ENCODE measurements around the gene CRISPLD2. TPM values are rescaled to one million over a fixed set of nuclear protein-coding genes. Genes with fewer than 3 reads are reported as not detected.

The CRISPLD2 gene
- total RNA-seq, 1 donor = 2.2 TPM

DNA sequence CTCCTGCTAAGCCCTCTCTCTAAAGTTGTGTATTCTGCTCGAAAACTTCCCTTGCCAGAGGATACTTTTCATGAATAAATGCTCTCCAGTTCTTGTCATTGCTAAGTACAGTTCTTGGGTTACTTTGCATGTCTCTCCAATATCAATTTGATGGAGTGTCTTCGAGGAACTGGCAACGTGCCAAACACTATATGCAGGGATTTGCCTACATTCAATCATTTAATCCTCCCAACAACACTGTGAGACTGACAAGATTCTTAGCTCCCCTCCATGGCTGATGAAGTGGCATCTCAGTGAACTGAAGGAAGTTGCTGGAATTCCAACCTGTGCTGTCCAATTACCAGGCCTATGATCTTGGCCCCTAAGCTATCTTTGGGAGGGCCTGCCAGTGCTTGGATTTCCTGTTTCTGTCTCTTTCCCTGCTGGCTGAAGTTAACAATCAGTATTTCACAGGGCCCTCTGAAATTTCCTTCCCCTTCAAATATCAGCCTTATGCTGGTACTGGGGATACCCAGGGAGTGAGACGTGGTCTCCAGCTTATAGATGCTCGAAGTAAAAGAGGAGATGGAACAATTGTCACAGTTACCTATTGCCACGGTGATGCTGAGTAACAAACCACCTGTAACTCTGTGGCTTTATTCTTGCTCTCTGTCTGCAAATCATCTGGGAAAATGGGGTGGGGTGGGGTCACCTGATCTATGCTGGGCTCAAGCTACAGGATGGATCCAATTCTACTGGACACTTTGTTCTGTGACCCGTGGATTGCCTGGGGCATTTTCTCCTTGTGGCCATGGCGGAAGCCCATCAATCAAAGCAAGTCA, 19.4 kb upstream of the CRISPLD2 start:
- DNase-seq (ENCODE audit: low read depth in 2 of 3, low spot score in 2 of 3) = no peak

DNA sequence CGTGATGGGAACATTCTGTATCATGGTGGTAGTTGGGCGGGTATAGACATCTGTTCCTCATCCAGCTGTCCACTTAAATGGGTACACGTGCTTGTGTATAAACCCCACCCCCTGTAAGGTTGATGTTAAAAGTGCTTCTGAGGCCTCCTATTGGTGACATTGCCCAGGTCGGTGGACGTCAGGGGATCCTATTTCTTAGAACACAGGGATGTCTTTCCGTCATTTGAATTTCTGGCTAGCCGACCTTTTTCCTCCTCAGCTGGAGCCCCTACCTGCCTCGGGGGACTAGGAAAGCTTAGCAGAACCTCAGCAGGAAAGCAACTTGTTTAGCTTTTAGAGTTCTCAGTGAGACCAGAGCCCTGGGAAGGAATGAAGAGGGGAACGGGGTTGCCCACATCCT, 16.6 kb upstream of the CRISPLD2 start:
- no peak for DNase-seq (ENCODE audit: low read depth in 2 of 3, low spot score in 2 of 3)

DNA sequence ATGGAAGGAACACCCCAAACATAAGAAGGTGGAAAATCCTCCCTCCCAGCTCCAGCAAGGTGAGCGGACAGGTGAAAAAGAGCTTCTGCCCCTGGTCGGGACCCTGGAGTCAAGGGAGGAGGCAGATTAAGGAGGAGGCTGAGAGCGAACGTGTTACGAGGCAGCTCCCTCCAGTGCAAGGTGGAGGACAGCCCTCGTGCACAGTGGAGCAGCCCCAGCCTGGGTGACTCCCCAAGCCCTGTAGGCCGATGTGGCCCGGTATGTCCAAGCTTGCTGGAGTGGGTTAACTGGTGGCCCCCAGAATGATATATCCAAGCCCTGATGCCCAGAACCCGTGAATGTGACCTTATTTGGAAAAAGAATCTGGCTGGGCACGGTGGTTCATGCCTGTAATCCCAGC, 15.5 kb upstream of the CRISPLD2 start:
- DNase-seq (ENCODE audit: low read depth in 2 of 3, low spot score in 2 of 3) = no peak

DNA sequence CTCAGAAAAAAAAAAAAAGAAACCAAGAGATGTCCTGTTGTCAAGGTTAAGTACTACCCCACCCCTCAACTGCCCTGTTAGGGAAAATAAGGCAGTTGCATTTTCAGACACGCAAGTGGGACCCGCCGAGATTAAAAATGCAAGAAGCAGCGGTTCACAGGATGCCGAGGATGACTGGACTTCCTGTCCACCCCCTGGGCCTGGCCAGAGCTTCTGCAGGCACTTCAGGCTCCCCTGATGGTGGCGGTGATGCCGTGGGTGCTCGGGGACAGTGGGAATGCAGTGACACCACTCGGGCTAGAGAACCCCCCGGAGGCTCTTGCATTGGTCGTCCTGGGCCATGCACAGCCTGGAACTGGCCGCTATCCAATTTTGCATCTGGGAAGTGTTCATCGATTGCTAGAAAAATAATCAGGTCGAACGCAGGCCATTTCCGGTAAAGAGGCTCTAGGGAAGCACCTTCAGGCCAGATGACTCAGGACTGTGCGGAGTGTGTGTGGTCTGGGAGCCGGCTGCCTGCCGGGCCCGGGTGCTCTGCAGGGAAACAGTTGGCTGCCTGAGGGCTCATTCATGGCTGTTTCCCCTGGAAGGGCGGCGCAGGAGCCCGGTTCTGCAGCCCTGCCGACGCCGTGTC, 13.4 kb upstream of the CRISPLD2 start:
- peak in 1 of 3 donors; percentile 71 for DNase-seq (ENCODE audit: low read depth in 2 of 3, low spot score in 2 of 3)

DNA sequence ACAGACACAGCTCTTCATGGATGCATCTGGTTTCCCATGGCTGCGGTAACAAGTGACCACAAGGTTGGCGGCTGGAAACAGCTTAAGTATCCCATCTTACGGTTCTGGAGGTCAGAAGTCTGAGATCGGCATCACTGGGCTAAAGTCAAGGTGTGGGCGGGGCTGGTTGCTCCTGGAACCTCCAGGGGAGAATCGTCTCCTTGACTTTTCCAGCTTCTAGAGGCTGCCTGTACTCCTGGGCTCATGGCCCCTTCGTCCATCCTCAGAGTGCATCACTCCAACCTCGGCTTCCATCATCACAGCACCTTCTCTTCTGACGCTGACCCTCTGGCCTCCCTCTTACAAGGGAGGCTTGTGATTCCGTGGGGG, 12.9 kb upstream of the CRISPLD2 start:
- DNase-seq (ENCODE audit: low read depth in 2 of 3, low spot score in 2 of 3) = no peak

DNA sequence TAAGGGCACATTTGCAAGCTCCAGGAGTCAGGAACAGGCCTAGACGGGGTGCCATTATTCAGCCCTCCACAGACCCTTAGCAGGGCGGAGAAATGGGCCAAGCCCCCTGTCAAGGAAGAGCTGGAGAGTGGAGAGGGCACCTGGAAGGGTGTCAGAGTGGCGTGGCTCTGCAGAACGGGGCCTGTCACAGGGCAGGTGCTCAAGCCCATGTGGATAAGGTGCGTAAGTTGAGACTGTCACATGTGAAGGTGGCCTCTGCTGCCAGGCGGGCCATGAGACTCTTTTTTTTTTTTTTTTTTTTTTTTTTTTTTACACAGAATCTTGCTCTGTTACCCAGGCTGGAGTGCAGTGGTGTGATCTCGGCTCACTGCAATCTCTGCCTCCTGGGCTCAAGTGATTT, 12.0 kb upstream of the CRISPLD2 start:
- no peak for DNase-seq (ENCODE audit: low read depth in 2 of 3, low spot score in 2 of 3)

DNA sequence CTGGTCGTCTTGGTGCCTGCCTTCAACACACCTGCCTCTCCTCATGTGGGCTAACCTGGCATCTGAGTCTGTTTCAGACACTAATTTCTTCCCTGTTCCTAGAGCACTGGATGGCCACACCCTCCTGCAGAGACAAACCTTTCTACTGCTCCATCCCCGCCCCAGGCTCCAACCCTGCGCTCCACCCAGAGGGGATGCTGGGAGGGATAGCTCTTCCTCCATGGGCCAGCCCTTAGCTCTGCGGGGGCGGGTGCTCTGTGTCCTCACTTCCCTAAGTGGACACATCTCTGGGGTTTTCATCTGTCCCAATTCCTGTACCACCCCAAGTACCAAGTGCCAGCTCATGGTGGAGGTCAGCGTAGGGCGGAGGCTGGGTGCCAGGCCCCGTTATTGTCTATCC, 11.0 kb upstream of the CRISPLD2 start:
- no peak for DNase-seq (ENCODE audit: low read depth in 2 of 3, low spot score in 2 of 3)

DNA sequence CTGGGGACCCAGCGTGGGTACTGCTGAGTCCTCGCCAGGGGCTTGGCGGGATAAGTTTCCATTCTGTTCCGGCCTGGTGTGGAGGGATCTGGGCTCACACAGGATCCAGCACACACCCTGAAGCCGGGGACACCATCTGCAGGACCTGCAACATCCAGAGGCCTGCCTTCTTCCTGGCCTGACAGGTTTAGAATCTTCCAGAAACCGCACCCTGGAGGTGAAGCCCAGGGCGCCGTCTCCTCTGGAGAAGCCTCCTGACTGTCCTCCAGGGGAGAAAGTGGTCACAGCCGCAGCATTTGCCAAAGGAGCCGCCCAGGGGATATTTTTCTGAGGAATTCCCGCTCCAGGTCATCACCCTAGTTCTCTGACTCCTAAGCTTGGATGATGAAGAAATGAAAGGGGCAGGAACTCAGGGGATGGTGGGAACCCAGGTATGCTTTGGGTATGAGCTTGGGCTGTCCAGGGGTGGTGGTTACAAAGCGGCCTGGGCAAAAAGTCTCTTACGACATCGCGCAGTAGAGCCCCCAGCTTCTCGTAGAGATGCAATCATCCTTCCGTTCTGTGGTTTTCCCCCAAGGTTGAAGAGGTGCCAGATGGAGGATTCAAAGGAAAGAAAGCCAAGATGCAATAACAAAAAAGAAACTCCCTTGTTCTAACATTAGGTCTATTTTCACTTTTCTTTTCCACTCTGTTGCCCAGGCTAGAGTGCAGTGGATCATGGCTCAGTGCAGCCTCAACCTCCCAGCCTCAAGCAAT, 9.1 kb upstream of the CRISPLD2 start:
- DNase-seq (ENCODE audit: low read depth in 2 of 3, low spot score in 2 of 3) = peak in 2 of 3 donors; percentile 73 to 92

DNA sequence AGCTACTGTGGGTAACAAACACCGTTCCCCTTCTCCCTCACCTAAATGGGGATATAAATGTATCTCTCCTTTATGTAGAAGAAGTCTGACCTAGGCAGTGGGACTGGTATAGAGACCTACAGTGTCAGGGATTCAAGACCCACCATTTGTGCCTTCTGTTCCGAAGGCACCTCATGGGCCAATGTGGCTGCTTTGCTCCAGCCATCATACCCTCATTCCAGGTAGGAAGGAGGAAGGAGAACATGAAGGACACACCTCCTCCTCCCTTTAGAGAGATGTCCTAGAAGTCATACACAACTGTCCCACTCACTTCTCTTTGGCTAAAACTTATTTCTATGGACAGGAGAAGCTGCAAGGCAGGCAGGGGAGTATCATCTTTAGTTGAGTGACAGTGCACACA, 8.3 kb upstream of the CRISPLD2 start:
- no peak for DNase-seq (ENCODE audit: low read depth in 2 of 3, low spot score in 2 of 3)

DNA sequence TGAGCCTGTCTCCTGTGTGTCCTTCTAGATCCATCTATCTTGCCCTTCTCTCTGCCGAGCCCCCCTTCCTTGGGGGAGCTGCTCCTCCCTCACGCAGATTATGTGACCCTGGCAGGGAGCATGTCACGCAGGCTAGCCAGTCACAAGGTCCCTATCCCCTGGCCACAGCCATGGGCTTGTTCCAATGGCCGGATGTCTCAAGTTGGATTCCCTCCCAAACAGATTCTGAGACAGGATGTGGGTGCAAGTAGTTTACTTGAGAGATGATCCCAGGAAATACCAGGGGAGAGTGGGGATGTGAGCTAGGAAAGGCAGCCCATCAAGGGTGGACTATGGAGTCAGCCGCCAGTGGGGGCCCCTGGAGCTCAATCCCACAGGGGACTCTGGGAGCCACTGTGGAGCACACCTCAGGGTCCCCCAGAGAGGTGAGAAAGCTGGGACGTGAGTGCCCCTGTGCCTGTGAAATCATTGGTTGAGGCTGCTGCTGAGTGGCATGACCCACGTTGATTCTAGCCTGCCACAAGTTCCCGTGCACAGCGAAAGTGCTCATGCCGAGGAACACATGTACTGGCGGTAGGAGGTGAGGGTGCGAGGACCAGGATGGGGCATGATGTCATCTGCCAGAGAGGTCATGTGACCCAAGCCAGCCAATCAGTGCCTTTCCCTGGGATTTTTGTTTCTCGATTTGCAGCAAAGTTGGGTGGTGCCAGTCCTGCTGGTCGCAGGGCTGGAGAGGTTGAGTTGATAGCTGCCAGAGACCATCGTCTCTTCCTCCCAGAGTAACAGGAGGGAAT, 6.4 kb upstream of the CRISPLD2 start:
- no peak for DNase-seq (ENCODE audit: low read depth in 2 of 3, low spot score in 2 of 3)

DNA sequence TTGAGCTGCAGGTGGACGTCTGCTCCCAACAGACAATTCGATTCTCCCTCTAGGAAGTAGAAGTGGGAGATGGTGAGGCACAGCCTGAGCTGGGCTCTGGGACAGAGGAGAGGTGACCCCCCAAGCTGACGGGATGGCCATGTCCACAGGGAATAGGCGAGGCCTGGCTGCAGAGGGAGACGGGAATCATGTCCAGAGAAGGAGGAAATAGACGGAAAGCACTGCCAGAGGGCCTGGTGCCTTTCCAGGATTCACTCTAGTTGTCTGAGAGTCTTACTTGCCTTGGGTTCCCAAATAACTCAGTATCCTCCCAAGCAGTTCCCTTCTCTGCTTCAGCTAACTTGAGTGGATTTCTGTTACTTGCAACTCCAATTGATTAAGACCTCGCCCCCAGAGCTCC, 4.3 kb upstream of the CRISPLD2 start:
- no peak for DNase-seq (ENCODE audit: low read depth in 2 of 3, low spot score in 2 of 3)

DNA sequence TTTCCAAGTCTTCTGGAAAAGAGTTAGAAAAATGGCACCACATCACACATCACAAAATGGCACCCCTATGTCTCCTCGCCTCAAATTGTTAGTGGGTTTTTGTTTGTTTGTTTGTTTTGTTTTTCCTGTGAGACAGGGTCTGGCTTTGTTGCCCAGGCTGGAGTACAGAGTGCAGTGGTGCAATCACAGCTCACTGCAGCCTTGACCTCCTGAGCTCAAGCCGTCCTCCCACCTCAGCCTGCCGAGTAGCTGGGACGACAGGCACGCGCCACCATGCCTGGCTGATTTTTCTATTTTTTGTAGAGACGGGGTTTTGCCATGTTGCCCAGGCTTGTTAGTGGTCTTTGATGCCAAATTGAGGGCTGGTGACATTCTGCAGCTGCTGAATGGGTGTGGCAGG, 3.8 kb upstream of the CRISPLD2 start:
- no peak for DNase-seq (ENCODE audit: low read depth in 2 of 3, low spot score in 2 of 3)

DNA sequence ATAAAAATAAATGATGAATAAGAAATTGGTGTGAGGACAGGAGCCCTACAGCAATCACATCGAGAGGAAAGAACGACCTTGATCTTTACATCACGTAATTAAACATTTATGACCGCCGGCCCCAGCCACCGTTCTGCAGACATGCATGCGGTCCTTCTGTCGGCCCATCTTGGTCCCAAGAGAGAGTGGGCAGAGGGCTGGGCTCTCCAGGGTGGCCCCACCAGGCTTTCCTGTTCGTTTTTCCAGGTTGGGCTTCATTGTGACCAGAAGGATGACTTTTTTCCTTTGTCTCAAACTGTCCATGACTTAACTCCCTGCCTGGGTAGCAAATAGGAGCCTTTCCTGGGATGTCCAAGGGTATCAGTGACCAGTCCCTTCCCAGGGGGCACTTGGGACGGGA, 3.3 kb upstream of the CRISPLD2 start:
- no peak for DNase-seq (ENCODE audit: low read depth in 2 of 3, low spot score in 2 of 3)

DNA sequence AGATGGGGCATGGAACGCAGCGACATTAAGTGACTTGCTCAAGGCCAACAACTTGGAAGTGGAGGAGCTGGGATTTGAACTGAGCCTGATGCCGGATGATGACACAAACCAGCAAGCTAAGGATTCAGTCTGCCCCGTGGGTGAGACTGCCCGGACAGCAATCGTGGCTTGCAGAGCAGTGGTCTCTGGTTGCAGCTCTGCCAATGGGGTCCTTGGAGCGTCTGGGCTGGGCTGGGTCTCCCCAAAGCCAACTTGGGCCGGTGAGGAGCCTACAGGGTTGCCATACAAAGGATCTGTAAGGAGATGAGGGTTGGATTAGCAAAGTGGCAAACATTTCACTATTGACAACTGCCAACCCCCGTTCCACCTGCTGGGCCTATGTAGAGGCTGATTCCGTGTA, 2.6 kb upstream of the CRISPLD2 start:
- DNase-seq (ENCODE audit: low read depth in 2 of 3, low spot score in 2 of 3) = no peak

DNA sequence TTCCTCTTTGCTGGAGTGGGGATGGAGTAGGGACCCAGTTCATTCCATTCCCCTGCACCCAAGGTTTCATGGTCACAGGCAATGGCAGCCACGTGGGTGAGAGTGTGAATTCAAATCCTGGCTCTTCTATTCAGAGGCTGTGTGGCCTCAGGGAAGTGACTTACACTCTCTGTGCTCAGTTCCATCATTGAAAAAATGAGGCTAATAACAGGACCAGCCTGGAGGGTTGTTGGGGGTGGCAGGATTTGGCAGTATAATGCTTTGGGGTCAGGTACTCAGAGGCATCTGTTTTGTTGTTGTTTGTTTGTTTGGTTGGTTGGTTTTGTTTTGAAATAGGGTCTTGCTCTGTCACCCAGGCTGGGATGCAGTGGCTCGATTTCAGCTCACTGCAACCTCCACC, 2.2 kb upstream of the CRISPLD2 start:
- DNase-seq (ENCODE audit: low read depth in 2 of 3, low spot score in 2 of 3) = no peak

DNA sequence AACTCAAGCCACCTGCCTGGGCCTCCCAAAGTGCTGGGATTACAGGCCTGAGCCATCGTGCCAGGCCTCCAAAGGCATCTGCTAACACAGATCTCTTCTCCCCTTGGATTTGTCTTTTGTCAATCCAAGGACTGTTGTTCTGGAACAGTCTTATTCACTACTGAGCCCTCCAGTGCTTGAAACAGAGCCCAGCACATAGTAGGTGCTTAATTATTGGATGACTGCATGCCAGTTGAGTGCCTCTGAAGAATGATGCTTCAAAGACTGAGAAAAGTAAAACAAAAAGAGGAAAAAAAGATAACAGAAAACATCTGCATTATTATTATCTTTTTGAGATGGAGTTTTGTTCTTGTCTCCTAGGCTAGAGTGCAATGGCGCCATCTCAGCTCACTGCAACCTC, 1.7 kb upstream of the CRISPLD2 start:
- no peak for DNase-seq (ENCODE audit: low read depth in 2 of 3, low spot score in 2 of 3)

DNA sequence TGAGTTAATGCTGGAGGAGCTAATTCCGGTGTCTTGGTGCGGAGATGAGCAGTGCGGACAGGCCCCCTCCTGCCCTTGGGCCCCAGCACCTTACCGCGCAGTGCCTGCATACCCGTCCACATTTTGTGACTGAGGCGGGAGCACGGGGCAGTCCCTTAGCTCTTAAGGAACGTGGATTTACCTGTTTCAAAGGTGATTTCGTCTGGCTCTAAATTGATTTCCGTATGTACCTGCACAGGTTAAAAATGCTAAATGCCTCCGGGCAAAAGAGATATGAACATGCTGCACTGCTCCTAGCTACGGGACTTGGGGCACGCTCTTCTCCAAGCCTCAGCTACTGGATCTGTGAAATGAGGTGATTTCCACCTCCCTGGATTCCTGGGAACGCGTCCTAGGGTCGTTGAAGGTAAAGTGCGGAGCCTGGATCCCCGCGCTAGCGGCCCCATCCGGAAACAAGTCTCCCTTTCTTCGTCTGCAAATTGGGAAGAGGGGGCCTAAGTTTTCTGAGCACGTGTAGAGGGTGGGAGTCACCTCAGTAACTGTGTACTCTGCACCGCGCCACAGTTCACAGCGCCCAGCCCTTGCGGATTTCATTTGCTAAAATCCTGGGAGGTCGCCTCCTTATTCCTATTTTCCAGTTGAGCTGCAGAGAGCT, 669 bp upstream of the CRISPLD2 start:
- DNase-seq (ENCODE audit: low read depth in 2 of 3, low spot score in 2 of 3) = no peak

DNA sequence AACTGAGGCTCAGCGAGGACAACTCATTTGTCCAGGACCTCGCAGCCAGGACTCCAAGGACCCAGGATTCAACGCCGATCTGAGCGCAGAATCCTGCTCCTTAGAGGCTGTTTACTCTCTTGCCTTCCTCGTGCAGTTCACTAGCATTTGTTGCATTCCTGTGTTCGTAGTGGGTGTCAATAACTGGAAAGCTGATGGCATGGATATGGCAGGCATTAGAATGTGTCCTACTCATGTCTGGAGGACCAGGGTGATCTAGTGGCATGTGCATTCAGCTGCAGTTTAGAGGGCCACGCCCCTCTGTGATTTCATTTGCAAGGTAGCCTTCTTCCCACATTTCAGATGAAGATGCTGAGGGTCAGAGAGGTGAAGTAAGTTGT, 510 bp downstream of the CRISPLD2 start:
- no peak for DNase-seq (ENCODE audit: low read depth in 2 of 3, low spot score in 2 of 3)

DNA sequence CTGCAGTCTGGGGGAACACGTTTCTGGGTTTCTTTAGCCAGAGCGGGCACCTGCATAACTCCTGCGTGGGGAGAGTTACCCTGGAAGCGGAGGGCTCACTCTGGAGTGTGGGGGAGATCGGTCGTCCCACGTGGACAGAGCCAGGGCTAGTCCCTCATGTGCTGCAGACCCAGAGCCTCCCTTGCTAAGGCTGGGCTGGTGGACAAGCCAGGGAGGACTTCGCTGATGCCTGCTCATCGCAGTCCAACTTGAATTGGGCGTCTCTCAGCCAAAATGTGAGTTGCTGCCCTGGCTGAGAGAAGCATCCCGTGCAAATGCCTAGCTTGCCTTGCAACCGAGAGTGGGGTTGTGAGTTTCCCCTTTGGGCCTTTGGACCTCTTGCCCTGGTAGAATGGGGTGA, 986 bp downstream of the CRISPLD2 start:
- no peak for DNase-seq (ENCODE audit: low read depth in 2 of 3, low spot score in 2 of 3)

DNA sequence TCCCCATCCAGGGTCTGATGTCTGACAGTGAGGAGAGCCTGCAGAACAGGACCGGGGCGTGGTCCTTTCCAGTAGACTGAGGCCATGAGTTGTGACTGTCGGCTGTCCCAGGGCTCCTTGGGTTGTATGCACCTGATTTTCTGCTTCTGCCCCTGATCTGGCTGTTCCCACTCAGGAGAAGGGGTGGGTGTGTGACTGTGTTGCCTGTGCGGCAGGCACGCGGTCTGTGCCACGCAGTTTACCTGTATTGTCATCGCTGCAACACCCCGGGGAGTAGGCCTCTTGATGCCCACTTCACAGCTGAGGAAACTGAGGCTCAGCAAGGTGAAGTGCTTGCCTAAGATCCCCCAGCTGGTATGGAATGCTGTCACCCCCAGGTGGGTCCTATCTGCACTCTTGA, 1.4 kb downstream of the CRISPLD2 start:
- DNase-seq (ENCODE audit: low read depth in 2 of 3, low spot score in 2 of 3) = no peak

Measured in hematopoietic multipotent progenitor cell (in vitro differentiated cells).